KOPT-K1 (cell line): ENCODE results near the gene CCL24.
"Not testable (repeated sequence)": the region's sequence is repeated elsewhere in the genome, so short reads cannot be mapped to it uniquely, and the experiment has no call there.

Experiments
- H3K27ac ChIP-seq: fragments of 200-600 bp; sonication (generic); 2 replicates; pipeline ENCODE4 v1.5.1; 2016; ENCODE audit warnings: antibody characterized with exemption, mild to moderate bottlenecking, low read depth, low read length; ENCODE audit not compliant: poor library complexity, severe bottlenecking
- H3K36me3 ChIP-seq: fragments of 200-600 bp; sonication (generic); 2 replicates; pipeline ENCODE4 v1.5.1; 2017; ENCODE audit warnings: antibody characterized with exemption, mild to moderate bottlenecking, low read length, moderate library complexity; ENCODE audit not compliant: insufficient read depth
- H3K9me3 ChIP-seq: fragments of 200-600 bp; sonication (generic); 2 replicates; pipeline ENCODE4 v1.5.1; 2017; ENCODE audit warnings: antibody characterized with exemption, low read length, mild to moderate bottlenecking; ENCODE audit not compliant: insufficient read depth, poor library complexity, severe bottlenecking

CCL24 gene

DNA sequence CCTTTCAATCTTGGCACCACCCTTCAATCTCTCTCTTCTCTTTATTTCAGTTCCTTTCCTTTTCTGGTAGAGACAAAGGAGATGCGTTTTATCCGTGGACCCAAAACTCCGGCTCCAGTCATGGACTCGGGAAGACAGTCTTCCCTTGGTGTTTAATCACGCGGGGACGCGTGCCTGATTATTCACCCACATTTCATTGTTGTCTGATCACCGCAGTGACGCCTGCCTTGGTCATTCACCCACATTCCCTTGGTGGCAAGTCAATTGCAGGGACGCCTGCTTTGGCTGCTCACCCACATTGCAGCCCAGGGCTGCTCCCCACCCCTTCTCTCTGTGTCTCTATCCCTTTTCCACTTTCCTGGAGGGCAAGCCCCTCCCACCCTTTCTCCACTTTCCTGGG, 34.1 kb downstream of the CCL24 start:
- not testable (repeated sequence) for H3K27ac ChIP-seq, H3K36me3 ChIP-seq, H3K9me3 ChIP-seq

GRCh38 chr7:75779035-75779434, 34.6 kb downstream of the CCL24 start:
- H3K27ac ChIP-seq, H3K36me3 ChIP-seq, H3K9me3 ChIP-seq: not testable (repeated sequence)

DNA sequence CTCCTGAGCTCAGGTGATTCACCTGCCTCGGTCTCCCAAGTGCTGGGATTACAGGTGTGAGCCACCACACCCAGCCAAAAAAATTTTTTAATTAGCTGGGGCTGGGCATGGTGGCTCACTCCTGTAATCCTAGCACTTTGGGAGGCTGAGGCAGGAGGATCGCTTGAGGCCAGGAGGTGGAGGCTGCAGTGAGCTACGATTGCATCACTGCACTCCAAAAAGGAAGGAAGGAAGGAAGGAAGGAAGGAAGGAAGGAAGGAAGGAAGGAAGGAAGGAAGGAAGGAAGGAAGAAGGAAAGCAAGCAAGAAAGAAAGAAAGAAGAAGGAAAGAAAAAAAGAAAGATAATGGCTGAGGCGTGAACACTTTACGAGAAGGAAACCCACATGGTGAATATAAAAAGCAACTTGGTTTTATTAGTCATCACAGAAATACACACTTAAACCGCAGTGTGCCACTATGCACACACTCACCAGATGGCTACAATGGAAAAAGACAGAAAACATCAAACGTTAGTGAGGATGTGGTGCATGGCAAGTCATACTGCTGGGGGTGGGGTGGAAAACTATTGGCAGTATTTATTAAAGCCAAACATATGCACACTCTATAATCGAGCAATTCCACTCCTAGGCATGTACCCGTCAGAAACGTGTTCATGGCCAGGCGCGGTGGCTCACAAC, 37.2 kb downstream of the CCL24 start:
- no peaks in the 10 kb centered on the region for H3K9me3 ChIP-seq
- no peaks in the 10 kb centered on the region for H3K36me3 ChIP-seq
- no peak overlapping the region for H3K27ac ChIP-seq

GRCh38 chr7:75773958-75774357, 39.6 kb downstream of the CCL24 start:
- H3K36me3 ChIP-seq, H3K9me3 ChIP-seq, H3K27ac ChIP-seq: not testable (repeated sequence)

DNA sequence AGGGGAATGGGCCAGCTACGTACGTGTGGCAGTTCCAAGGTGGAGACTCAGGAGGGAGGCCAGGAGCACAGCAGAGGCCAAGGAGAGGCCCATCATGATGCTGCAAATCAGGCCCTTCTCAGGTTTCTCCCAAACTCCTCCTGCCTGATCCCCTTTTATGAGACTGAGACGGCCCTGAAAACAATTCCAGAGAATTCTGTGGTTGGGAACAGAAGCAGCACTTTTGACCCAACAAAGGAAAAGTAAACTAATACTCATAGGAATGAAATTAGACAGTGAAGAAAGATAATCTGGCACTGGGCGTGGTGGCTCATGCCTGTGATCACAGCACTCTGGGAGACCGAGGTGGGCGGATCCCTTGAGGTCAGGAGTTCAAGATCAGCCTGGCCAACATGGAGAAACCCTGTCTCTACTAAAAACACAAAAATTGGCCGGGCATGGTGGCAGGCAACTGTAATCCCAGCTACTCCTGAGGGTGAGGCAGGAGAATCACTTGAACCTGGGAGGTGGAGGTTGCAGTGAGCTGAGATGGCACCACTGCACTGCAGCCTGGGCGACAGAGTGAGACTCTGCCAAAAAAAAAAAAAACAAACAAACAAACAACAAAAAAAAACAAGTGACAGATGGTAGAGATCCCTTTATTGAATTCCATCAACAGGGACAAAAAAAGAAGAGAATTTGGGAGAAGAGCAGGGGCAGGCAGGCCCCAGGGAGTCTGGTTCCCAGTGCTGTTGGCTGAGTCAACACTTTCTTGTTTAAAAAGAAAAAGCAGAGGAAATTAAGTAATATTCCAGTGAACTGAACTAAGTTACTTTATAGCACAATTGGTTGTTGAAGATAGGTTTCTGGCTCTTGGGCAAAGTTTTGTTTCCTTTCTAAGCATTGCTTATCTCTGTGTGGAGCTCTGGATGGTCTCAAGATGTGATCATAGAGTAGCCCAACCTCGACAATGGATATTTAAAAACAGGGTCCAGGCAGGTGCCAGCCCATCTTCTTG, 41.2 kb downstream of the CCL24 start, which contains the start of gene CCL26:
Gene CCL26 (minus strand): TSS at position 131 of the 997 bp plus-strand sequence. CDS start 35 bp downstream, at position 96.
- Histone ChIP-seq H3K27ac (no peak within 1 kb of the TSS), H3K9me3 (no peaks in the 10 kb centered on the region), H3K36me3 (no peaks in the 10 kb centered on the region)

GRCh38 chr7:75771224-75771623, 42.4 kb downstream of the CCL24 start:
- Histone ChIP-seq H3K36me3 (no peaks in the 10 kb centered on the region), H3K9me3 (no peaks in the 10 kb centered on the region), H3K27ac (no peak overlapping the region)

- Histone ChIP-seq H3K9me3 (no peaks in the 10 kb centered on the region), H3K27ac (no peak overlapping the region), H3K36me3 (no peaks in the 10 kb centered on the region)
These were observed 51.2 kb downstream of the CCL24 start for GRCh38 chr7:75762350-75762917.

- not testable (repeated sequence) for H3K9me3 ChIP-seq, H3K36me3 ChIP-seq, H3K27ac ChIP-seq
These were observed 51.8 kb downstream of the CCL24 start for GRCh38 chr7:75761801-75762200.
